Measurements from ENCODE around the gene CBX6.

The CBX6 gene

GRCh38 chr22:38819387-38819940, 52.6 kb downstream of the CBX6 start:
- no peak for DNase-seq (ENCODE audit: low read depth)

DNA sequence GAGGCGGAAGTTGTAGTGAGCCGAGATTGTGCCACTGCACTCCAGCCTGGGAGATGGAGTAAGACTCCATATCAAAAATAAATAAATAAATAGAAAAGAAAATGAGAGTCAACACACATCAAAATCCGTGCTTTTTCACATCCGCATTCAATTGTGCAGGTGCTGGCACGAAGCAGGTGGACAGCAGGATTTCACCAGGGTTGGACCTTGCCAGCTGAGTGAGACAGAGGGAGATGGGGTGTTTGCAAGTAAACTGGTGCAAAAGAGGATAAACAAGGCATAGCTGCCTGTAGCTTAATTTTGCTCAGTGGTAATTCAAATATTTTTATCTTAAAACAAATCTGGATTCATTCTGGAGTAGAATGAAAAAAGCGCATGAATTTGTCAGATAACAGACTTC, 54.8 kb downstream of the CBX6 start:
- DNase-seq (ENCODE audit: low read depth) = no peak

GRCh38 chr22:38815842-38816241, 56.2 kb downstream of the CBX6 start:
- no peak for DNase-seq (ENCODE audit: low read depth)

Measured in stimulated activated CD8-positive, alpha-beta memory T cell treated with anti-CD3 and anti-CD28 coated beads, Interleukin-12 subunit alpha, Interleukin-12 subunit beta, amount 100 ng/mL, for 4 hours (primary cell).